ENCODE results near the gene CDC34. TPM values are rescaled to one million over a fixed set of nuclear protein-coding genes. Genes with fewer than 3 reads are reported as not detected.

Gene CDC34
- total and polyA plus RNA-seq, 9 of the 15 experiments (the other 6 are each of a cell fraction or from before 2014, with no cell fraction given) = 0.80 to 203 (median 65.5) TPM

DNA sequence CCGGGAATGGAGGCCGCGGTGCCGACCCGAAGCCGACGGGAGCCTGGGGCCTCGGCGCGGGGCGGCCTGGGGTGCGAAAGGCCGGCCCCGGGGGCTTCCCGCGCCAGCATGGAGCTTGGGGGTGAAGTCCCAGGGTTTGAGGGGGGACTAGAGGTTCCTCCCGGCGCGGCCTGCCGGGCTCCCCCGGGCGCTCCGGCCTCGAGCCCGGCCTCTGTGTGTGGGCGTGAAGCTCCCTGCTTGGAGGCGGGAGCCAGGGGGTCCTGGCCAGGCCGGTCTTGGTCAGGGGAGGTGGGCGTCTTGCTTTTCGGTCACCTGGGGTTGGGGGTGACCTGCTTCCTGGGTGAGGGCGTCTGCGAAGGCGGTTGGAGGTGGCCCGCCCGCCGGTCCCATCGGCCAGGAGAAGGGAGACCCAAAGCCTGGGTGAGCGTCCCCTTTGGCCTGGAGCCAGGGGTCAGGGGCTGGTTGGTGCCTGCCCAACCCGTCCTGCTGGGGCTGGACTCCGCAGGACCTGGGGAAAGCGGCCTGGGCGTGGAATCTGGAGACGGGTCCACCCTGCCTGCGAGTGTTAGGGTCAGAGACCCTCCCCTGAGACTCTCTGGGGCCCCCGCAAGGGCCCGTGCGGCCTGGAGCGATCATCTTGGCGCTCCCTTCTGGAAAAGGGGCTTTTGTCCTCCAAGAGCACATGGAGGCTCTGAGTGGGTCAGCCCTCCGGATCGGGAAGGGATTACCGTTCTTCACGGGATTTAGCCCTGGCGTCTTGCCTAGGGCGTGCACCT lies 41.4 kb downstream of the CDC34 start:
- peak overlapping the region; percentile 94 for H3K27ac ChIP-seq (ENCODE audit: extremely low read depth, low read depth, low read length)
- H3K4me3 ChIP-seq = peak overlapping the region; percentile 99
- H3K9me1 ChIP-seq (ENCODE audit: control insufficient read depth, insufficient read depth, low read length) = peaks cover 15% of the 10 kb centered on the region
- ATAC-seq (peak; percentile 13), DNase-seq (ENCODE audit: extremely low read depth in 1 of 4, low spot score in 3 of 4) (peak; percentile 27 to 70 (median 64)), FAIRE-seq (no peak)
- H3K4me1 ChIP-seq (replicated peaks in 1 of 2; ENCODE audit: control insufficient read depth in 2 of 2, insufficient read depth in 2 of 2, low read length in 2 of 2) = peaks cover 28 to 70% of the 10 kb centered on the region in 2 experiments
- H2AFZ ChIP-seq (ENCODE audit: low read depth, low read length) = no peak overlapping the region
- H3K79me2 ChIP-seq (ENCODE audit: control insufficient read depth, insufficient read depth, low read length) = peaks cover 59% of the 10 kb centered on the region
- ChIA-PET CTCF (ENCODE audit: low intra/inter-chr PET ratio) (interaction anchor here (0.5 kb wide), 1 partner anchor 409 kb away, joined by 4 read pairs; no protein-coding TSS in a partner anchor), POLR2A (interaction anchor here (0.6 to 2.2 kb wide), 4 partner anchors 11 to 202 kb away, joined by 3 to 13 read pairs (median 7); no protein-coding TSS in a partner anchor)
- in situ Hi-C loops (cut with MboI) = no loop called here
- TSS peak; percentile 72 for BruUV-seq (replicated peaks)
- WGBS (ENCODE audit: insufficient coverage, low coverage, missing lambda C conversion rate) = under 1% methylated on average over 41 of the region's 55 CpGs
- peaks cover 27% of the 10 kb centered on the region; the same call in 2 of the 3 replicates for H3K36me3 ChIP-seq (ENCODE audit: control insufficient read depth, insufficient read depth, low read length)
- intact Hi-C loops (cut with micrococcal nuclease) = no loop called here
- H4K20me1 ChIP-seq (replicated peaks; ENCODE audit: control insufficient read depth, insufficient read depth, low read length) = peaks cover 46% of the 10 kb centered on the region
- peak overlapping the region; percentile 92 for H3K4me2 ChIP-seq (ENCODE audit: insufficient read depth, low read length)
- H3K9me3 ChIP-seq (replicated peaks; ENCODE audit: control insufficient read depth, insufficient read depth, low read depth, low read length) = peaks cover 8% of the 10 kb centered on the region
- H3K27me3 ChIP-seq (ENCODE audit: control insufficient read depth in 2 of 2, insufficient read depth in 2 of 2, low read length in 2 of 2) = no peaks in the 10 kb centered on the region
- peak overlapping the region; percentile 89 to 96 for H3K9ac ChIP-seq (ENCODE audit: insufficient read depth in 1 of 2, low read depth in 2 of 2, low read length in 2 of 2)
- TF ChIP-seq, protein P1, sequence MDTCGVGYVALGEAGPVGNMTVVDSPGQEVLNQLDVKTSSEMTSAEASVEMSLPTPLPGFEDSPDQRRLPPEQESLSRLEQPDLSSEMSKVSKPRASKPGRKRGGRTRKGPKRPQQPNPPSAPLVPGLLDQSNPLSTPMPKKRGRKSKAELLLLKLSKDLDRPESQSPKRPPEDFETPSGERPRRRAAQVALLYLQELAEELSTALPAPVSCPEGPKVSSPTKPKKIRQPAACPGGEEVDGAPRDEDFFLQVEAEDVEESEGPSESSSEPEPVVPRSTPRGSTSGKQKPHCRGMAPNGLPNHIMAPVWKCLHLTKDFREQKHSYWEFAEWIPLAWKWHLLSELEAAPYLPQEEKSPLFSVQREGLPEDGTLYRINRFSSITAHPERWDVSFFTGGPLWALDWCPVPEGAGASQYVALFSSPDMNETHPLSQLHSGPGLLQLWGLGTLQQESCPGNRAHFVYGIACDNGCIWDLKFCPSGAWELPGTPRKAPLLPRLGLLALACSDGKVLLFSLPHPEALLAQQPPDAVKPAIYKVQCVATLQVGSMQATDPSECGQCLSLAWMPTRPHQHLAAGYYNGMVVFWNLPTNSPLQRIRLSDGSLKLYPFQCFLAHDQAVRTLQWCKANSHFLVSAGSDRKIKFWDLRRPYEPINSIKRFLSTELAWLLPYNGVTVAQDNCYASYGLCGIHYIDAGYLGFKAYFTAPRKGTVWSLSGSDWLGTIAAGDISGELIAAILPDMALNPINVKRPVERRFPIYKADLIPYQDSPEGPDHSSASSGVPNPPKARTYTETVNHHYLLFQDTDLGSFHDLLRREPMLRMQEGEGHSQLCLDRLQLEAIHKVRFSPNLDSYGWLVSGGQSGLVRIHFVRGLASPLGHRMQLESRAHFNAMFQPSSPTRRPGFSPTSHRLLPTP (IDR thresholded peaks at IDR 0.05; ENCODE audit: borderline replicate concordance, extremely low read depth, insufficient read length) = no peak
- TF ChIP-seq ARHGAP35 (IDR thresholded peaks at IDR 0.05; ENCODE audit: partially characterized antibody) (no peak), CEBPG (CRISPR knock-in tag; IDR thresholded peaks at IDR 0.05) (no peak), CEBPG (tag; conservative IDR thresholded peaks at IDR 0.05 in 1 of 2, IDR thresholded peaks at IDR 0.05 in 1 of 2) (no peak), ZNF76 (CRISPR knock-in tag; IDR thresholded peaks at IDR 0.05; ENCODE audit: borderline replicate concordance) (no peak), NFYB (IDR thresholded peaks at IDR 0.05; ENCODE audit: extremely low read depth, insufficient read length) (no peak), KLF6 (CRISPR knock-in tag; IDR thresholded peaks at IDR 0.05; ENCODE audit: borderline replicate concordance) (no peak), MECOM (CRISPR knock-in tag; IDR thresholded peaks at IDR 0.05) (no peak)
- TF ChIP-seq, protein P2, sequence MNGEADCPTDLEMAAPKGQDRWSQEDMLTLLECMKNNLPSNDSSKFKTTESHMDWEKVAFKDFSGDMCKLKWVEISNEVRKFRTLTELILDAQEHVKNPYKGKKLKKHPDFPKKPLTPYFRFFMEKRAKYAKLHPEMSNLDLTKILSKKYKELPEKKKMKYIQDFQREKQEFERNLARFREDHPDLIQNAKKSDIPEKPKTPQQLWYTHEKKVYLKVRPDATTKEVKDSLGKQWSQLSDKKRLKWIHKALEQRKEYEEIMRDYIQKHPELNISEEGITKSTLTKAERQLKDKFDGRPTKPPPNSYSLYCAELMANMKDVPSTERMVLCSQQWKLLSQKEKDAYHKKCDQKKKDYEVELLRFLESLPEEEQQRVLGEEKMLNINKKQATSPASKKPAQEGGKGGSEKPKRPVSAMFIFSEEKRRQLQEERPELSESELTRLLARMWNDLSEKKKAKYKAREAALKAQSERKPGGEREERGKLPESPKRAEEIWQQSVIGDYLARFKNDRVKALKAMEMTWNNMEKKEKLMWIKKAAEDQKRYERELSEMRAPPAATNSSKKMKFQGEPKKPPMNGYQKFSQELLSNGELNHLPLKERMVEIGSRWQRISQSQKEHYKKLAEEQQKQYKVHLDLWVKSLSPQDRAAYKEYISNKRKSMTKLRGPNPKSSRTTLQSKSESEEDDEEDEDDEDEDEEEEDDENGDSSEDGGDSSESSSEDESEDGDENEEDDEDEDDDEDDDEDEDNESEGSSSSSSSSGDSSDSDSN (IDR thresholded peaks at IDR 0.05; ENCODE audit: borderline replicate concordance in 1 of 2, low read depth in 2 of 2, low read length in 2 of 2) = peak; percentile 40 to 51; a peak in 1 of 4 replicates
- TF ChIP-seq, protein P3, sequence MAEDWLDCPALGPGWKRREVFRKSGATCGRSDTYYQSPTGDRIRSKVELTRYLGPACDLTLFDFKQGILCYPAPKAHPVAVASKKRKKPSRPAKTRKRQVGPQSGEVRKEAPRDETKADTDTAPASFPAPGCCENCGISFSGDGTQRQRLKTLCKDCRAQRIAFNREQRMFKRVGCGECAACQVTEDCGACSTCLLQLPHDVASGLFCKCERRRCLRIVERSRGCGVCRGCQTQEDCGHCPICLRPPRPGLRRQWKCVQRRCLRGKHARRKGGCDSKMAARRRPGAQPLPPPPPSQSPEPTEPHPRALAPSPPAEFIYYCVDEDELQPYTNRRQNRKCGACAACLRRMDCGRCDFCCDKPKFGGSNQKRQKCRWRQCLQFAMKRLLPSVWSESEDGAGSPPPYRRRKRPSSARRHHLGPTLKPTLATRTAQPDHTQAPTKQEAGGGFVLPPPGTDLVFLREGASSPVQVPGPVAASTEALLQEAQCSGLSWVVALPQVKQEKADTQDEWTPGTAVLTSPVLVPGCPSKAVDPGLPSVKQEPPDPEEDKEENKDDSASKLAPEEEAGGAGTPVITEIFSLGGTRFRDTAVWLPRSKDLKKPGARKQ (CRISPR knock-in tag; IDR thresholded peaks at IDR 0.05) = no peak
- TF ChIP-seq, protein P4, sequence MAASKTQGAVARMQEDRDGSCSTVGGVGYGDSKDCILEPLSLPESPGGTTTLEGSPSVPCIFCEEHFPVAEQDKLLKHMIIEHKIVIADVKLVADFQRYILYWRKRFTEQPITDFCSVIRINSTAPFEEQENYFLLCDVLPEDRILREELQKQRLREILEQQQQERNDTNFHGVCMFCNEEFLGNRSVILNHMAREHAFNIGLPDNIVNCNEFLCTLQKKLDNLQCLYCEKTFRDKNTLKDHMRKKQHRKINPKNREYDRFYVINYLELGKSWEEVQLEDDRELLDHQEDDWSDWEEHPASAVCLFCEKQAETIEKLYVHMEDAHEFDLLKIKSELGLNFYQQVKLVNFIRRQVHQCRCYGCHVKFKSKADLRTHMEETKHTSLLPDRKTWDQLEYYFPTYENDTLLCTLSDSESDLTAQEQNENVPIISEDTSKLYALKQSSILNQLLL (CRISPR knock-in tag; IDR thresholded peaks at IDR 0.05; ENCODE audit: borderline replicate concordance) = no peak

Data from K562 (cell line).